ENCODE results near the gene THAP9.

DNA sequence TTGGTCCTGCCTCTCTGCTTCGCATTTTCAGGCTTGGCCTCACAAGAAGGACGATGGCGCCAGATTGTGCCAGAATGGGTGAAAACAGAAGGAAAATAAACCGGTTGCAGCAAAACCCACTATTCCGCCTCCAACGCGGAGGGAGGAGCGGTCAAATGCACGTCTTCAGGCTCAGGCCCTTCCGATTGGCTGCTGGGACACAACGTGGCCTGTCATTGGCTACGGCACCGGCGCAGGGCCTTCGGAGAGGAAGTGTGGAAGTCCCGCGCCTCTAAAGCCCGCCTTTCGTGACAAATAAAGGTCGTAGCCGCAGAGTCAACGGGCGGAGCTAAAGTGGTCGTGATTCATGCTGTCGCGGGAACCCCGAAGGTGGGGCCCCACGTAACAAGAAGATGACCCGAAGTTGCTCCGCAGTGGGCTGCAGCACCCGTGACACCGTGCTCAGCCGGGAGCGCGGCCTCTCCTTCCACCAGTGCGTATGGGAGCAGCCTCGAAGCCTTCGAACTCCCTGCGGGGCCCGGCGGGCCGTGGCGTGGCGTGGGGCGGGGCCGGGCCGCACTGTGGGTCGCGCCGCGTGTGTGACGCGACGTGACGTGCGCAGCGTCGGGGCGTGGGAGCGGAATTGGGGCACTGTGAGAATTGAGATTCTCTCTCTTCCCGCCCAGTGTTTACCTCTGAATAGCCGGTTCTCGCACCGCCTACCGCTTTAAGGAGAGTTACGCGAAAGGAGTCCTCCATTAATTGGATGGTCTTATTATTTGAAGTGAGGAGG lies at the start of gene THAP9:
- TF ChIP-seq, protein P1, sequence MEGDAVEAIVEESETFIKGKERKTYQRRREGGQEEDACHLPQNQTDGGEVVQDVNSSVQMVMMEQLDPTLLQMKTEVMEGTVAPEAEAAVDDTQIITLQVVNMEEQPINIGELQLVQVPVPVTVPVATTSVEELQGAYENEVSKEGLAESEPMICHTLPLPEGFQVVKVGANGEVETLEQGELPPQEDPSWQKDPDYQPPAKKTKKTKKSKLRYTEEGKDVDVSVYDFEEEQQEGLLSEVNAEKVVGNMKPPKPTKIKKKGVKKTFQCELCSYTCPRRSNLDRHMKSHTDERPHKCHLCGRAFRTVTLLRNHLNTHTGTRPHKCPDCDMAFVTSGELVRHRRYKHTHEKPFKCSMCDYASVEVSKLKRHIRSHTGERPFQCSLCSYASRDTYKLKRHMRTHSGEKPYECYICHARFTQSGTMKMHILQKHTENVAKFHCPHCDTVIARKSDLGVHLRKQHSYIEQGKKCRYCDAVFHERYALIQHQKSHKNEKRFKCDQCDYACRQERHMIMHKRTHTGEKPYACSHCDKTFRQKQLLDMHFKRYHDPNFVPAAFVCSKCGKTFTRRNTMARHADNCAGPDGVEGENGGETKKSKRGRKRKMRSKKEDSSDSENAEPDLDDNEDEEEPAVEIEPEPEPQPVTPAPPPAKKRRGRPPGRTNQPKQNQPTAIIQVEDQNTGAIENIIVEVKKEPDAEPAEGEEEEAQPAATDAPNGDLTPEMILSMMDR (IDR thresholded peaks at IDR 0.05; ENCODE audit: low read depth, low read length): no peak
- no peak for TF ChIP-seq EZH2phosphoT487 (IDR thresholded peaks at IDR 0.05; ENCODE audit: low read depth)

All from OCI-LY3 (cell line).